Activated T-helper 2 cell treated with anti-CD3 and anti-CD28 coated beads, Interferon-gamma antibody, Interleukin-2, Interleukin-4, amounts not matched to agents 10 μg/mL and 5 μg/mL and 100 μg/mL, durations not matched to agents 14 hours and 24 hours and 36 hours (primary cell): ENCODE results near the gene TLL1. TPM values are rescaled to one million over a fixed set of nuclear protein-coding genes. Genes with fewer than 3 reads are reported as not detected.

Experiments
- DNase-seq: peaks from one replicate; pipeline ENCODE4 v3.0.0; 2021; ENCODE audit warnings: low spot score
- H3K27ac Mint-ChIP-seq: one replicate; pipeline ENCODE4 v1.8.0; 2021; ENCODE audit warnings: mixed read lengths
- H3K27me3 Mint-ChIP-seq: one replicate; pipeline ENCODE4 v1.8.0; 2021; ENCODE audit warnings: low read depth, mixed read lengths
- H3K36me3 Mint-ChIP-seq: one replicate; pipeline ENCODE4 v1.8.0; 2021; ENCODE audit warnings: low read depth, mixed read lengths
- H3K4me1 Mint-ChIP-seq: one replicate; pipeline ENCODE4 v1.8.0; 2021; ENCODE audit warnings: low read depth, mixed read lengths
- H3K4me3 Mint-ChIP-seq: one replicate; pipeline ENCODE4 v1.8.0; 2021; ENCODE audit warnings: low read depth, mild to moderate bottlenecking, moderate library complexity, mixed read lengths
- H3K9me3 Mint-ChIP-seq: one replicate; pipeline ENCODE4 v1.8.0; 2021; ENCODE audit warnings: mixed read lengths
- intact Hi-C: fragments of 100-400 bp; cut with micrococcal nuclease; formaldehyde crosslinking; loops from one replicate; pipeline ENCODE4 v1.15.1; 2023
- total RNA-seq: library from RNA; stranded (reverse); gene quantifications from 2 replicates; pipeline ENCODE4 v1.2.3, GENCODE V29; 2022

TLL1 gene
- total RNA-seq, 1 donor from 2014 or later: not detected

DNA sequence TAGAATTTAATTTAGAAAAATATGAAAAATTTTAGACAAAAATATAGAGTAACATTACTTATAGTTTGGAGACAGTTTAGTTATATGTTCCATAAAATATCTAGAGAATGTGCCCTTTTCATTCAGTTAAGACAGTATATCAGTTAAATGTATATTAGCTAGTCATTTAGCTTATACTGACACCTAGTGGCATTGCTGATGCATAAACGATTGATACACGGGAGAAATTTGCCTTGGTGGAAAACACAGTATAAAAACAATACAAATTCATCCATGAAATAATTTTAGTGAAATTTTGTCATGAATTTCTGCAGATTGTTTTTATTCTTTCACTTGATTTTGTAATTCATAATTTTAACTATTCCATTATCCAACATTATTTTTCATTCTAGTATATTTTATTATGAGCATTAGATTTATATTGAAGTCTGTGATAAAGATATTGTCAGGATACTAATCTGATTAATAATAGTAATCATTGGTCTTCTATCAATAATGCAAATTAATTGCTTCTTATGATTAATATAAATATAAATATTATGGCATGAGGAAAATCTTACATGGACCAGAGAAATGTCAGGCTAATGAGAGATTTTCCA, 219.0 kb downstream of the TLL1 start:
- no peaks in the 10 kb centered on the region for H3K4me1 Mint-ChIP-seq
- no peaks in the 10 kb centered on the region for H3K9me3 Mint-ChIP-seq
- no peak for DNase-seq
- intact Hi-C loops: loop anchor here (1.0 kb wide), 2 partner anchors 555 to 599 kb away; no protein-coding TSS in a partner anchor
- H3K27me3 Mint-ChIP-seq: no peaks in the 10 kb centered on the region
- no peaks in the 10 kb centered on the region for H3K36me3 Mint-ChIP-seq
- no peak overlapping the region for H3K4me3 Mint-ChIP-seq
- H3K27ac Mint-ChIP-seq: no peak overlapping the region

DNA sequence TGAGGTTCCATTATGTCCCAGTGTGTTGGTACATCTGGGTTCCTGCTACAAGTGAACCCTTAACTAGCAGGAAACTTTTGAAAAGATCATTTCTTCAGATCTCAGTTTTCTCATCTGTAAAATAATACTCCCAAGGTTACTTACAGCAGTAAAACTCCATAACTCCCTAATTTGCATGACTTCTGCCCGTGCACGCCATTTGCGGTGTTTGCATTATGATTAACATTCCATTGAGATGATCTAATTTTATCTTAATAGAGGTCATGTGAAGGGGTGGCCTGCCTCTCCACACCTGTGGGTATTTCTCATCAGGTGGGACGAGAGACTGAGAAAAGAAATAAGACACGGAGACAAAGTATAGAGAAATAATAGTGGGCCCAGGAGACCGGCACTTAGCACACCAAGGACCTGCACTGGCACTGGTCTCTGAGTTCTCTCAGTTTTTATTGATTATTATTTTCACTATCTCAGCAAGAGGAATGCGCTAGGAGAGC, 219.8 kb downstream of the TLL1 start:
- DNase-seq: no peak
- Mint-ChIP-seq H3K4me1 (no peaks in the 10 kb centered on the region), H3K27ac (no peak overlapping the region), H3K4me3 (no peak overlapping the region), H3K36me3 (no peaks in the 10 kb centered on the region), H3K9me3 (no peaks in the 10 kb centered on the region), H3K27me3 (no peaks in the 10 kb centered on the region)
- intact Hi-C loops: loop anchor here (1.0 kb wide), 2 partner anchors 556 to 600 kb away; no protein-coding TSS in a partner anchor

DNA sequence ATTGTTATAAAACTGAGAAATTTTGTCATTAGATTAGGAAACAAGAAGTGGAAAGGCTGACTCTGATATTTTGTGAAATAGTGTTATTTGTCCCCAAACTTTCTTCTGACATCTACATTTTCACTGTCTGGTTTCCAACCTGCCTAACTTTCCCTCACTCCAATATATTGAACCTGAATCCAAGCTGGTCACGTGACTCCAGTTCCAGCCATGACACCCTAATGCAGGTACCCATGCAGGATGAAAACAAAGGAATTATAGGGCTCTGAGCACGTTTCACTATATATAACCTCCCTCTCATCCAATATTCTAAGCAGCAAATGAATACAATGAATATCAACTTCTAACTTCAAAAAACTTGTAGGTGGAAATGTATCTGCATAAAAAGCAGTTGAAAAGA, 231.6 kb downstream of the TLL1 start:
- intact Hi-C loops: no loop called here
- DNase-seq: no peak
- Mint-ChIP-seq H3K36me3 (no peaks in the 10 kb centered on the region), H3K27me3 (no peaks in the 10 kb centered on the region), H3K9me3 (no peaks in the 10 kb centered on the region), H3K4me3 (no peak overlapping the region), H3K27ac (no peak overlapping the region), H3K4me1 (no peaks in the 10 kb centered on the region)

DNA sequence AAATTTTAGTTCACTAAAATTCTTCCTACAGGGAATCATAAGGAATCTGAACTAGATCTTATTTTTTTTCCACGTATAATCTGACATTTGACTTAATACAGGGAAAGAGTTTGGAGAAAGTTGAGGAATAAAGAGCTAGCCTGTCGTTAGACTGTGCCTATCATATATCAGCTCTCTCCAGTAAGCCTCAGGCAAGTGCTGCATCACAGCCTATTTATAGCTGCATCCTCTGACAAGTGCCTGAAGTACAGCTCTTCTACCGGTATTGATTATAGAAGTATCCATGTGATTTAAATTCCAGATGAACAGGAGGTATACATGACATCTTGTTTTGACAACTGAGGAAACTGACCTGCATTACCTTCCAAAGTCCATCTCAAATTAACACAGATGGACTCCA, 248.9 kb downstream of the TLL1 start:
- H3K9me3 Mint-ChIP-seq: no peaks in the 10 kb centered on the region
- H3K27ac Mint-ChIP-seq: no peak overlapping the region
- no peak for DNase-seq
- H3K4me3 Mint-ChIP-seq: no peak overlapping the region
- H3K36me3 Mint-ChIP-seq: no peaks in the 10 kb centered on the region
- H3K27me3 Mint-ChIP-seq: no peaks in the 10 kb centered on the region
- no peaks in the 10 kb centered on the region for H3K4me1 Mint-ChIP-seq
- intact Hi-C loops: no loop called here

DNA sequence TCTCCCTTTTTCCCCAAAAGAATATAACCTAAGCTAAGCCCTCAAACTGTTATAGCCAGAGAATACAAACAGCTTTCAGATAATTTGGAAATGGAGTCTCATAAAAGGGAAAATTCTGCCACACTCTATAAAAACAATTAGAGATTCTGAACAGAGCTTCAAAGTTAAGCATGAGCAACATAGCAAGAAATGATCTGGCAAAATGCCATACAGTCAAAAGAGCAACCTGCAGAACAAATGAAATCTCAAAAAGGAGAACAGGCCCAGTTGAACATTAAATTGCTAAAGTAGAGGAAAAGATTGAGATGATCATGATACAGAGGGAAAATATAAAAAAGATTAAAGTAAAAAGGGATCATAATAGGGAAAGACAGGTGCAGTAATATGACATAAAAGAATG, 250.5 kb downstream of the TLL1 start:
- Mint-ChIP-seq H3K4me3 (no peak overlapping the region), H3K27me3 (no peaks in the 10 kb centered on the region), H3K36me3 (no peaks in the 10 kb centered on the region), H3K4me1 (no peaks in the 10 kb centered on the region), H3K9me3 (no peaks in the 10 kb centered on the region), H3K27ac (no peak overlapping the region)
- intact Hi-C loops: no loop called here
- no peak for DNase-seq

DNA sequence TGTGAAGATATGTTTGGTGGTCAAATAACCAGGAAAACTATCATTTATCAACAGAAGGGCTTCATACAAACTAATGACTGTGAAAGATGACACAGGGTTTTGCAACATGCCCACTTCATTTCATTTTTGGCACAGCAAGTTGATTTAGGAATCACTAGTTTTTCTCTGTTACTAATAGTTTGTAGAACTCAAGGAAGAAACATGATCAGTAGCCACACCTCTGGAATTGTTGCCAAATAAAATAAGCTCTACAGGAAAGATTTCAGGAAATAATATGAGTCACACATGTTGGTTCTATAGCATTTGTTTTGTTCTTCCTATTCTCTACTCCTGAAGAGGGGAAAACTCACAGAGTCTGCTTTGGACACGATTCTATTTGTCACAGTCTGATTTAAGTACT, 255.4 kb downstream of the TLL1 start:
- no peaks in the 10 kb centered on the region for H3K27me3 Mint-ChIP-seq
- no peak overlapping the region for H3K27ac Mint-ChIP-seq
- no peaks in the 10 kb centered on the region for H3K9me3 Mint-ChIP-seq
- H3K36me3 Mint-ChIP-seq: no peaks in the 10 kb centered on the region
- intact Hi-C loops: no loop called here
- no peak for DNase-seq
- H3K4me3 Mint-ChIP-seq: no peak overlapping the region
- no peaks in the 10 kb centered on the region for H3K4me1 Mint-ChIP-seq

DNA sequence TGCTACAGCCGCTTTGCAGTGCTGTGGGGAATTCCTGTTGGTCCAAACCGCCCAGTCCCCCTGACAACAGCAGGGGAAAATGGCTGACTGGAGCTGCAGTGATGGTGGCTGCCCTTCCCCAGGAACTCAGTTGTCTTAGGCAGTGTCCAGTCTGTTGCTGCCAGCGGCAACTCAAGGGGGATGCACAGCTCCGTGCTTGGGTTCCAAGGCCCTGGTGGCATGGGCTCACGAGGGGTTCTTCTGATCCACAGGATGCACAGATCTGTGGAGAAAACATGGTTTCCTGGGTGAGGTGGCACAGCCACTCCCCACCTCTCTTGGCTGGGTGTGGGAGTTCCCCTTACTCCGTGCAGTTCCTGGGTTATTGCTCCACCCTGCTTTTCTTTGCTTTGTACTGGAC, 261.2 kb downstream of the TLL1 start:
- Mint-ChIP-seq H3K9me3 (peaks cover 4% of the 10 kb centered on the region), H3K36me3 (no peaks in the 10 kb centered on the region), H3K4me3 (no peak overlapping the region), H3K27me3 (no peaks in the 10 kb centered on the region), H3K27ac (no peak overlapping the region), H3K4me1 (no peaks in the 10 kb centered on the region)
- DNase-seq: no peak
- intact Hi-C loops: no loop called here

DNA sequence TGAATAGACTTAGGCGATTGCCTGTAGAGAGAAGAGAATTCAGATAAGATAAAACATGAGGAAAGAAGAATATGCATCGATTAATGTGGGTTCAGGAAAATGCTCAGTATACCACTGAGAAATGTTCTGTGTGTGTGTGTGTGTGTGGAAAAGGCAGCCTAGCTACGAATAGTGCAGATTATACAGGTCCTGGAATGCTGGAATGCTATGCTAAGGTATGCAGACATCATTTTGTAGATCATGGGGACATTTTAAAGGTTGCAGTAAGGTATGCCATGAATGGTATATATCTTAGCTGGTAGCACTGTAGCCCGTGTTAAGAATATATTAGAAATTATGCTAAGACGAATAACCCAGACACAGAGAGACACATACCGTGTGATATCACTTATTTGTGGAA, 267.9 kb downstream of the TLL1 start:
- Mint-ChIP-seq H3K27ac (no peak overlapping the region), H3K9me3 (no peaks in the 10 kb centered on the region), H3K4me1 (no peaks in the 10 kb centered on the region), H3K27me3 (no peaks in the 10 kb centered on the region), H3K4me3 (no peak overlapping the region), H3K36me3 (no peaks in the 10 kb centered on the region)
- intact Hi-C loops: no loop called here
- no peak for DNase-seq

DNA sequence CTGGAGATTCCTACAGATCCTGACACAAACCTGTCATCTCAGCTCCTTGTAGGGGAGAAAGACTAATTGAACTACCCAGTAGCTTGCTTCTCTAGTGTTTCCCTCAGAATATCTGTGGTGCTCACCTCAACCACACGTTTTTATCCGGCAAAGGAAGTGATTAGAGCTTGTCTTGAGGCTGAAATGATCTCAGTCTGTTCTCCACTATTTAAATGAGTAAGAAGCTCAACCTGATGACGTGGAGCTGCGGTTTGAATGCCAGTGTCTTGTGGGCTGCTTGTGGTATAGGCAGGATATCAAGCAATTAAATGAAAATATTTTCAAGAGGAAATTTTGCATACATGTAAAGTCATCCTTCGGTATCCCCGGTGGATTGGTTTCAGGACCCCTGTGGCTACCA, 270.2 kb downstream of the TLL1 start:
- Mint-ChIP-seq H3K4me3 (no peak overlapping the region), H3K27ac (no peak overlapping the region), H3K4me1 (no peaks in the 10 kb centered on the region), H3K36me3 (no peaks in the 10 kb centered on the region), H3K9me3 (no peaks in the 10 kb centered on the region), H3K27me3 (no peaks in the 10 kb centered on the region)
- intact Hi-C loops: no loop called here
- no peak for DNase-seq

DNA sequence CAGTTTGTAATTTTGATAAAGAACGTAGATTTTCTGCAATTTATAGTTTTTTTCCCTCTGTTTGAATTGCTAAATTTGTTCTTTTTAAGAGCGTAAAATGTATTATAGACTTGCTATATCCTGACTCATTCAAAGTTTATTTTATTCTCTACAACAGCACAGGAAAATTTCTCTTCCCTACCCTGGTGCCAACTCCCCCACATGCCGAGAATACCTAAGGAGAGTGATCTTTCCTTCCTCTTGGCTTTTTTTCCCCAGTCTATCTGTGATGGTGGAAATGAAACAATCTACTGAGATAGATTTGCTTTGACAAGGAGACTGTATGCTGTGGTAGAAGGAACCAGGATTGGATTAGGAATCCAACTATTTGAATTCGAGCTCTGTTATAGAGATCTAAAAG, 271.6 kb downstream of the TLL1 start:
- Mint-ChIP-seq H3K27me3 (no peaks in the 10 kb centered on the region), H3K4me3 (no peak overlapping the region), H3K9me3 (no peaks in the 10 kb centered on the region), H3K27ac (no peak overlapping the region), H3K4me1 (no peaks in the 10 kb centered on the region), H3K36me3 (no peaks in the 10 kb centered on the region)
- intact Hi-C loops: no loop called here
- no peak for DNase-seq

DNA sequence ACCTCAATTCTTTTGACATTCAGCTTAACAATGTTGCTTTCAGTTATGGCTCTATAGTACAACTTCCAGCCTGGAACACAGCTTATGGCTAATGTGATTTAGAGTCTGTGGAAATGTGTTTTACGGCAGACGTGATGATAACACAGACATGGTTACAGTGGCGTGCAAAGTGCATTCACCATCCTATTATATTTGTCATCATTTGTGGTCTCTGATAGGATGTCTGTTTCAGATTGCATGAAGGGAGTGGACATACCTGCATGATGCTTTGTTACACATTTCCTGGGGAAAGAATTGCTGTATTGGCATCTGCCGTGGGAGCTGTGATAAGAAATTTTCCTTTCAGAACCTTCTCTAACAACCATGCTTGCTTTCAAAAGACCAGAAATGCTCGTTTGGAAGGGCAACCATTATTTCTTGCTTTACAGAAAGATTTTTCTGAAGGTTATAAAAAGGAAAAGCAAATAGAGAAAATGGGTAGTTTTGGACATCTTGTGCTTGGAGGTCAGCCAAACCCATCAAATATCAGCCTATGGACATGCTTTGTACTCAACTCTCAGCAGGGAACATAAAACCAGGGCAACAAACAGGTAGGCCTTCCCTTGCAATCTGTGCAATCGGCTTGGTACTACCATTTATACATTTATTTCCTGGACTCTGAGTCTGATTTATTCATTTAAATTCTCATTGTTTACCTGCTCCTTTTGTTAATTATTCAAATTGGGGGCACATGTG, 273.9 kb downstream of the TLL1 start:
- H3K9me3 Mint-ChIP-seq: no peaks in the 10 kb centered on the region
- intact Hi-C loops: no loop called here
- no peak overlapping the region for H3K4me3 Mint-ChIP-seq
- DNase-seq: no peak
- H3K27ac Mint-ChIP-seq: no peak overlapping the region
- no peaks in the 10 kb centered on the region for H3K4me1 Mint-ChIP-seq
- H3K27me3 Mint-ChIP-seq: no peaks in the 10 kb centered on the region
- no peaks in the 10 kb centered on the region for H3K36me3 Mint-ChIP-seq
